Measurements from ENCODE around the gene CORIN.

GRCh38 chr4:47762376-47763266, 75.2 kb downstream of the CORIN start:
- TF ChIP-seq CTCF (IDR thresholded peaks at IDR 0.05) (no peak), POLR2A (IDR thresholded peaks at IDR 0.05) (no peak)
